Myometrial cell (primary cell): ENCODE results near the gene GJA4. TPM values are rescaled to one million over a fixed set of nuclear protein-coding genes. Genes with fewer than 3 reads are reported as not detected.

Source experiments
- total RNA-seq: library from RNA; depleted of rRNA; stranded (reverse); fragments of >200 nt; gene quantifications from 2 replicates; pipeline ENCODE4 v1.2.3, GENCODE V29; 2015

Gene GJA4
- not detected in 2 replicates for total RNA-seq

GRCh38 chr1:34792868-34793727 lies at the start of gene GJA4:
TSS of gene GJA4 (plus strand) at chr1:34792999. CDS start at chr1:34794214, 1,215 bp downstream.

GRCh38 chr1:34754964-34755637 lies 37.7 kb upstream of the GJA4 start, which contains the start of gene GJB5:
TSS of gene GJB5 (plus strand) at chr1:34755047. CDS start at chr1:34757331, 2,284 bp downstream.

GRCh38 chr1:34759503-34760357 lies 33.1 kb upstream of the GJA4 start, which contains the start of gene GJB4:
TSS of gene GJB4 (plus strand) at chr1:34759740. CDS start at chr1:34761255, 1,515 bp downstream.

GRCh38 chr1:34781071-34781843 lies 11.5 kb upstream of the GJA4 start, which contains the start of gene GJB3:
TSS of gene GJB3 (plus strand) at chr1:34781214. CDS start at chr1:34784763, 3,549 bp downstream.

Other genes with a start within 250 kb of the GJA4 start
- gene GJB5, start 38.0 kb upstream of the GJA4 start, total RNA-seq, result not detected in 2 replicates
- gene GJB4, start 33.3 kb upstream of the GJA4 start, total RNA-seq, result not detected in 2 replicates
- not detected in 2 replicates for gene GJB3, start 11.8 kb upstream of the GJA4 start, total RNA-seq
- gene SMIM12, start 66.8 kb downstream of the GJA4 start, total RNA-seq, result 25.1 and 31.9 TPM in 2 replicates
- 0.18 TPM in 1 of 2 replicates, not detected in the other for gene DLGAP3, start 136.7 kb downstream of the GJA4 start, total RNA-seq
- gene TMEM35B, start 192.3 kb downstream of the GJA4 start, total RNA-seq, result 69.8 and 71.2 TPM in 2 replicates
- 7.2 and 10.6 TPM in 2 replicates for gene ZMYM6, start 238.9 kb downstream of the GJA4 start, total RNA-seq